HL-60/S4 treated with retinoic acid at 250 ng/mL for 4 days and 3 days (cell line): ENCODE measurements around the gene DKK3.

Source experiments
- in situ Hi-C: fragments of 300-500 bp; cut with MboI; formaldehyde crosslinking; loops from 2 replicates; pipeline ENCODE4 v1.7.0; 2022; ENCODE audit warnings: low sequenced_read_pairs

DKK3 gene

GRCh38 chr11:12007769-12008737 lies at the start of gene DKK3:
TSS of gene DKK3 (minus strand) at chr11:12008626. CDS start at chr11:12008582, 44 bp downstream.
- in situ Hi-C loops: no loop called here

DNA sequence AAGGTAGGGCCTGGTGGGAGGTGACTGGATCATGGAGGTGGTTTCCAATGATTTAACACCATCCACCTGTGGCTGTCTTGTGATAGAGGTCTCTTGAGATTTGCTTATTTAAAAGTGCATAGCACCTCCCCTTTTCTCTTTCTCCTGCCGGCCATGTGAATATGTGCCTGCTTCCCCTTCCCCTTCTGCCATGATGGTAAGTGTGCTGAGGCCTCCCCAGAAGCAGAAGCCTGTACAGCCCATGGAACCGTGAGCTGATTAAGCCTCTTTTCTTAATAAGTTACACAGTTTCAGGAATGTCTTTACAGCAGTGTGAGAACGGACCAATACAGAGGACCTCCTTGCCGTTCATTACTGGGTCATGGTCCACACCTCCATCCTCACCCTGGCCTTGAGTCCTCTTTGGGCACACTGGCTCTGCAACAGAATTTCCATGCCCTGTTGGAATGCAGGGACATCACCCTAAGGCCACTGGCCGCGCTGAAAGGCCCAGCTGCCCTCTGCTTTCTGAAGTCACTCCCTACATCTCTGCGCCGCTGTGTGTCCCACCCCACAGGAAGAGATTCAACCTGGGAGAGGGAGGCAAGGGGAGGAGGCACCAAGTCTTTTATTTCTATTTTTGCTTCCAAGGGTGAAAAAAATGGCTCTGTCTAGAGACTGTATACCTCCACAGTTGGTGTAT lies 49.0 kb upstream of the DKK3 start:
- in situ Hi-C loops: no loop called here

DNA sequence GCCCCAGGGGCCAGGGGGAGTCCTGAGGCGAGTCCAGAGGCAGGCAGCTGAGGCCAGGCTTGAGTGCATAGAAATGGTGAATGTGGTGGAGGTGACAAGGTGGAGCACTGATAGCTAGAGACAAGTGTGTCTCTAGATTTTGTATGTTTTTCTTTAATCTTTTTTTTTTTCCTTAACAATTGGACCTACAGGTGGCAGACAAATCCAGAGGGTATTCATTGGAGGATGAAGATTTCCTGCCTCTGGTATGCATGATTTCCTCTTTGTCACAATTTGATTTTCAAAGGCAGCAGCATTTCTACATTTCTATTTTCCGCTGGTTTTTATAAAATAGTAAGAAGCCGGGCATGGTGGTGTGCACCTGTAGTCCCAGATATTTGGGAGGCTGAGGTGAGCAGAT lies 47.7 kb upstream of the DKK3 start:
- in situ Hi-C loops: no loop called here

- in situ Hi-C loops: no loop called here
These were observed 45.4 kb upstream of the DKK3 start for GRCh38 chr11:12053606-12054361.

- in situ Hi-C loops: no loop called here
These were observed 44.5 kb upstream of the DKK3 start for GRCh38 chr11:12052676-12053605.

DNA sequence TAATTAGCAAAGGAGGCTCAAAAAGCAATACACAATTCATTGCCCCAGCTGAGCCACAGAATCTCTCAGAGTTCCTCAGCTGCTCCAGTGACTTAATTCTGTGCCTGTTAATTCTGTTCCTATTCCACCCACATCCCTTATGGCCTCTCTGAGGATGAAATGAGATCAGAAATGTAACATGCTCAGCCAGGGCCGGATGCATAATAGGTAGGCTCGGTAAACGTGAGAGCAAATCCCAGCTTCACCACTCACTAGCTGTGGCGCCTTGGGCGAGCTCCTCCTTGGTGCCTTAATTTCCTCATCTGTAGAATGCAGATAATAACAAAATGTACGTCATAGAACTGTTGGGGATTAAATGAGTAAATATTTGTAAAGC lies 42.8 kb upstream of the DKK3 start:
- in situ Hi-C loops: no loop called here

DNA sequence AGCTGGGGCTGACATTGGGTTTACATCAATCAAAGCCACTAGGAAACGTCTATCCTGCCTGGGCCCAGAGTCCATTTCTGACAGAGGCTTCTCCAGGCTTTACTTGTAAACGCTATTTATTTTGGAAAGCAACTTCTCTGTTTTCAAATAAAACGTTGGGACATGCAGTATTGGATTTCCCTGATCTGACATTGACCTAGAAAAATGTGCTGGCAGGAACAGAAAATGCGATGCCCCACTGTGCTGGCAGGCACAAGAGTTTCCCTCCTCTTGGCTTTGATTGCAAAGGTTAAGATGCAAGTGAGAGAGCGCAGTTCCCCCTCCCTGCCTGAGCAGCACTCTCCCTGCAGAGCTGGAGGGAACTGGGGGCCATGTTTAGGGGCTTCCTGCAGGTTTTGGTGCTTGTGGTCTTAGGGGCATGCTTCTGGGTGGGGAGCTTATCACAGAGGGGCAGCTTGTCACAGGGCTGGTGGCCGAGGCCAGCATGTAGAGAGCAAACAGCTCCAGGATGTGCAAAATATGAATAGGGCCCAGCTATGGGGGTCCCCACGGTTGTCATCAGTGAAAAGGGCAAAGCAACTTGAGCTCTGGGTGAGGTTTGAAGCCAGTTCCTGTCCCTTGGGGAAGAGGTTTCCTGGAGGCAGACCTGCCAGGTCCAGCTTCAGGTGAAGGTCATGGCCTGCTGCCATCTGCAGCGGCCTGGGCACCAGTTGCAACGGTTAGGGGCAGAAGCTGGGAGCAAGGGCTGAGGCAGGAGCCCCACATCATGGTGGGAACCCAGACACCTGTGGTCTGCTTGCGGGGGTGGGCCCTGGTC lies 42.3 kb upstream of the DKK3 start:
- in situ Hi-C loops: no loop called here

DNA sequence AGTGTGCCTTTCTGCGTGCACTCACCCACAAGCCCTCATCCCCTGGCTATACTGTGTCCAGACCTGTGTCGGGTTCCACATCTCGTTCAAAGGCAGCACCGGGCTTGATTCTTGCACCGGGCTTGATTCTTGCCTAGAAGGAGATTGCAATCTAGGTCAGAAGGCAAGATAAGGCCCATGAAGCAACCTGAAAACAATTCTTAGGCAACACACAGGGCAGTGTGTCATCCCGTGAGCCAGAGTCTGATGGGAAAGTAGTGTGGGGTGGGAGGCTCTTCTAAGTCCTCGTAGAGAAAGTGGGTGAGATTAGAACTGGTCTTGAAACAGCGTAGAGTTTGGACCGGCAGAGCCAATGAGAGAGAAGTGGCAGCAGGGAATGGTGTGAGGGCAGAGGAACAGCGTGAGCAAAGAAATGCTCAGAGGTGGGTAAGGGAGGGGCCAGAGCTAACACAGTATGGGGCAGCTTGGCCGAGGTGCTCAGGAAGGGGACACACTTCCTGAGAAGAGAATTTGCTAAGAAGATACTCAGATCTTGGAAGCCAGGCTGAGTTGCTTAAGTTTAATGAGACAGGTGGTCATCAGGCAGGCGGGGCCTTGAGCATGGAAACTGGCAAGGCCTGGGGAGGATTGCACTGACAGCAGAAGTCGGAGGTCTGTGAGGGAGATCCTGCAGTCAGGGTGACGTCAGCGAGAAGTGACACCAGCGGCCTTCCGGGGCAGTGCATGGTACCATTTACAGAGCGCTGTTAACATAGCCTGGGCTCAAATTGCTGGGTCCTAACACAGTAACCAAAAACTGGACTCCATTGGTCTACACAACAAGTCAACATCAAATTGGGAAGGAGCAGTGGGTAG lies 40.7 kb upstream of the DKK3 start:
- in situ Hi-C loops: loop anchor here (10.0 to 25.0 kb wide), 2 partner anchors 236 to 262 kb away; no protein-coding TSS in a partner anchor

DNA sequence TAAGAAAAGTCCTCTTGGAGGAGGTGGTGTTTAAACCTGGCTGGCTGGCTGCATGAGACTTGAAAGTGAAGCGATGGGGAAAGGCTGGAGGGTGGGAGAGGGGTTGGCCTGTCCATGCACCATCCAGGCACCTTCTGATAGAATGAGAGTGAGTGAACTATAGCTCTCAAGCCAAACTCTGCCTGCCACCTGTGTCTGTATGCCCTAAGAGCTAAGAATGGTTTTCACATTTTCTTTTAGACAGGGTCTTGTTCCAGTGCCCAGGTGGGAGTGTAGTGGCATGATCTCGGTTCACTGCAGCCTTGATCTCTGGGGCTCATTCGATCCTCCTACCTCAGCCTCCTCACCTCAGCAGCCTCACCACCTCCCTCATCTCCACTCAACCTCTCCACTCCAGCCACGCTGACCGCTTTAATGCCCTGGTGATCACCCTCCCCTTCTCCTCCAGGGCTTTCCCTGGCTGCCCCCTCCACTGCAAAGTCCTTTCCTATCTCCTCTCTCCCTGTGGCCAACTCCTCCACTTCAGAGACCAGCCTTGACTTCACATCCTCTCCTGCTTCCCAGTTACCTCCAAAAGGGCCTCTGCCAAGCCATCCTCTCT lies 38.3 kb upstream of the DKK3 start:
- in situ Hi-C loops: loop anchor here (10.0 to 25.0 kb wide), 2 partner anchors 238 to 259 kb away; no protein-coding TSS in a partner anchor

DNA sequence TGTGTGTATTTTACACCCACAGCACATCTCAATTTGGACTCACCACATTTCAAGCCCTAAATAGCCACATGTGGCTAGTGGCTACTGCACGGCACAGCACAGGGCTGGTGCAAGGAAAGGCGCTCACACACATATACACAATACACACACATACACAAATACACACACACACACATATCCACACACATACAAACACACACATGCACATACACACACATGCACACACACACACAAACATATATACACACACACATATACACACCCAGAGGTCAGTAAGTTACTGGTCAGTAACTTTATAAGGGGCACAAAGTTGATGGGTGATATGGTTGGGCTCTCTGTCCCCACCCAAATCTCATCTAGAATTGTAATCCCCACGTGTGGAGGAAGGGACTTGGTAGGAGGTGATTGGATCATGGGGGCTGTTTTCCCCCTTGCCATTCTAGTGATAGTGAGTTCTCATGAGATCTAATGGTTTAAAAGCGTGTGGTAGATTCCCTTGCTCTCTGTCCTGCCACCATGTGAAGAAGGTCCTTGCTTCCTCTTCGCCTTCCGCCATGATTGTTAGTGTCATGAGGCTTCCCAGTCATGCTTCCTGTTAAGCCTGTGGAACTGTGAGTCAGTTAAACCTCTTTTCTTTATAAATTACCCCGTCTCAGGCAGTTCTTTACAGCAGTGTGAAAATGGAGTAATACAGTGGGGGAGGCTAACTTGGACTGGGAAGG lies 37.6 kb upstream of the DKK3 start:
- in situ Hi-C loops: loop anchor here (10.0 to 25.0 kb wide), 2 partner anchors 239 to 259 kb away; no protein-coding TSS in a partner anchor

DNA sequence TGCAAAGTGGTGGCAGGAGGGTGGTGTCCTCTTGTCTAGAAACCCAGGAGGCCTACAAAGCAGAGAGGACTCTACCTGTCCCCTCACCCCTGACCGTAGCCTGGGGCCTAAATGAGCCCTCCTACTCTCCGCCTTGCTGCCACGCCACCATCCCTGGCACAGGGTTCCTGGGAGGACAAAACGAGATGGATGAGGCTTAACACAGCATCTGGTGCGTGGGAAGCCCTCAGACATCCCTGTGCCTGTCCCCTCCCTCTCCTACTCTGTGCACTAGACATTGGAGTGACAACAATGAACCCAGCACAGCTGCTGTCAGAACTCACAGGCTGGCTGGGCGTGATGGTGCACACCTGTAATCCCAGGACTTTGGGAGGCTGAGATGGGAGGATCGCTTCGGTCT lies 36.4 kb upstream of the DKK3 start:
- in situ Hi-C loops: loop anchor here (10.0 to 25.0 kb wide), 2 partner anchors 240 to 257 kb away; no protein-coding TSS in a partner anchor

DNA sequence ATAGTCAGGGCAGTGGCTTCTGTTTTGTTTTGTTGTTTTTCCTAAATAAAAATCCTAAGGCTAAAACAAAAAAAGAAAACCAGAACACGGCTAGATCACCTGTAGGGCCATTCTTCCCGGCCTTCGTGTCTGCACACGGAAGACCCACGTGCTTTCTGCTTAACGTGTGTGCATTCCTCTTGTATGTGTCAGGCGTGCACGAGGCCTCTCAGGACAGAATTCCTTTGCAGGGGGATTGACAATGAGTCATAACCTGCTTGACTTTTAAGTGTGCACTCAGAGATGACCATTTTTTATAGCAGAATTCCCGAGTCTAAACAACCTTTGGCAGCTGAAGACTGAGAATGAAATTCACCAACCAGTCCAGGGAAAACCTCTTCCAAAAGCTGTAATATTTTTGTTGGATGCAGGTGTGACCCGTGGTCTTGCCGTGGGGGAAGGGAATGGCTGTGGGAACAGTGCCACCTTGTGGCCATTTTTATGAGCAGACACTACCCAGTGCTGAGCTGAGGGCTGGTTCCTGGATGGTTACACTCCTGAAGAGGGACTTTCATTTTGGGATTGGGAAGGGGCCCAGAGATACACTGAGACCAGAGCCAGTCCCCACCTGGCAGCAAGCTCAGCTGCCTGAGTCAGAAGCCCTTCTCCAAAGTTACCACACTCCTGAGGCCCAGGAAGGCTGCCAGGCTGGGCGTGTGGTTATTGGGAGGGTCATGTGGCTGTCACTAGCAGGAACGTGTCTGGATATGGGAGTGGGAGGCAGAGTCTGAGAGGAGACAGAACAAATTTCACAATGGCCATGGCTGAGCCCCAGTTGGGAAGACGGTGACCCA lies 35.7 kb upstream of the DKK3 start:
- in situ Hi-C loops: loop anchor here (10.0 to 25.0 kb wide), 2 partner anchors 241 to 257 kb away; no protein-coding TSS in a partner anchor

DNA sequence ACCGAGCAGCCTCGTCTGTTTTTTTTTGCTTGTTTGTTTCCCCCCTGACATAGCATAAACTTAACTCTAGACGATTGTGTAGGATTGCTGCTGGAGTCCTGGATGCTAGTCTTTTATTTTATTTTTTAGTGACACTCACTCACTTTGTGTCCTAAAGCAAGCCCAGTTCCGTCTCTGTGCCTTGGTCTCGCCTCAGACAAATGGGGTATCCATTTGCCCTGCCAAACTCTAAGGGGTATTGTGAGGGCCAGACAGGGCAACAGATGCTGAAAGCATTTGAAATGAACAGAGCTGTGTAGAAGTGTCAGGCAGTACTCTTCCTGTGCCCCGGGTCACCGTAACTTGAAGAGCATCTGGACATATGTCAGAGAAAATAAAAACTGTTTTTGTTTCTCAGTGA lies 34.8 kb upstream of the DKK3 start:
- in situ Hi-C loops: loop anchor here (10.0 to 25.0 kb wide), 2 partner anchors 242 to 256 kb away; no protein-coding TSS in a partner anchor

DNA sequence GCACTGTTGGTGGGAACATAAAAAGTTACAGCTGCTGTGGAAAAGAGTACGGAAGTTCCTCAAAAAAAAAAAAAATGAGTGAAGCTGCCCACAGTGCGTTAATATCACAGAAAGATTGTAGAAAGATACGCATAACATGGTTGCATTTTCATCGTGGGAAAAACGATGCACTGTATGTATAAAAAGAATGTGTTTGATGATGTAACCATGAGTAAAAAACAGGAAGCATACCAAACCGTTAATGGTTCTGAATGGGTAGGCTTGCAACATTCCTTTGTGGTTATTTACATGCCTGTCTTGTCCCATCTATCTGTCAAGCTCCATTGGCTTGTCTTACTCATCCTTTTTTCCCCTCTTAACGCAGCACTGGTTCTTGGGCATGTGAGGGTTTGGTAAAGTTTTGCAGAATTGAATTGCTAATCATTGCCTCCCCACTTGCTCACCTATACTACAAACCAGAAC lies 33.8 kb upstream of the DKK3 start:
- in situ Hi-C loops: loop anchor here (10.0 to 25.0 kb wide), 2 partner anchors 243 to 255 kb away; no protein-coding TSS in a partner anchor

DNA sequence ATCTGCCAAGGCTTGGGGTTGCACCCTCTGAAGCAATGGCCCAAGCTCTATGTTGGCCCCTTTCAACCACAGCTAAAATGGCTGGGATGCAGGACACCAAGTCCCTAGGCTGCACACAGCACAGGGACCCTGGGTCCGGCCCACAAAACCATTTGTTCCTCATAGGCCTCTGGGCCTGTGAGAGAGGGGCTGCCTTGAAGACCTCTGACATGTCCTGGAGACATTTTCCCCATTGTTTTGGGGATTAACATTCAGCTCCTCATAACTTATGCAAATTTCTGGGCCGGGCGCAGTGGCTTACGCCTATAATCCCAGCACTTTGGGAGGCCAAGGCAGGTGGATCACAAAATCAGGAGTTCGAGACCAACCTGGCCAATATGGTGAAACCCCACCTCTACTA lies 32.3 kb upstream of the DKK3 start:
- in situ Hi-C loops: loop anchor here (10.0 to 25.0 kb wide), 2 partner anchors 244 to 253 kb away; no protein-coding TSS in a partner anchor

- in situ Hi-C loops: loop anchor here (25.0 kb wide), 1 partner anchor 246 kb away; no protein-coding TSS in a partner anchor
These were observed 24.5 kb upstream of the DKK3 start for GRCh38 chr11:12032968-12033367.
